GM21423 (cell line): ENCODE results near the gene OFD1.

Experiments
- ATAC-seq: cut with Tn5 transposase; IDR thresholded peaks from one replicate; pipeline ENCODE4 v1.9.1; 2021; ENCODE audit warnings: mild to moderate bottlenecking, moderate library complexity; ENCODE audit not compliant: unreplicated experiment

Gene OFD1

GRCh38 chrX:13791145-13791544 lies 56.6 kb downstream of the OFD1 start:
- ATAC-seq: no peak

GRCh38 chrX:13791559-13791958 lies 57.0 kb downstream of the OFD1 start:
- no peak for ATAC-seq

GRCh38 chrX:13793897-13794296 lies 59.3 kb downstream of the OFD1 start:
- no peak for ATAC-seq

GRCh38 chrX:13794417-13794816 lies 59.9 kb downstream of the OFD1 start:
- no peak for ATAC-seq

DNA sequence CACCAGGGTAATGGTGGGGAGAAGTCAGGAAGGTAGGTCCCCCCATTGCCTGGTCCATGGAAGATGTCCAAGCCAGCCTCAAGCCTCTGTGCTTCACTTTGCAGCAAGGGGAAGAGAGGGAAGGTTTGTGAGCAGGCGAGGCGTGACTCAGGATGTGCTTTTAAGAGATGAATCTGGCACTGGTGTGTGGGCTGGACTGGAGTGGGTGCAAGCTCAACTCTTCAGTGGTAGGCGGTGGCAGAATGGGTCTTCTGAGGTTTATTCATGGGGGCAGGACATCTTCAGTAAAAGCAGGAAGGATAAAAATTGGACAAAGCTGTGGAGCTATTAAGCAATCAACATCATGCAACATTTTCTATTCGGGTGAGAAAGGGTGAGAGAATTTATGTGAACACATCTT lies 63.0 kb downstream of the OFD1 start:
- ATAC-seq: no peak

GRCh38 chrX:13798184-13798583 lies 63.6 kb downstream of the OFD1 start:
- no peak for ATAC-seq

DNA sequence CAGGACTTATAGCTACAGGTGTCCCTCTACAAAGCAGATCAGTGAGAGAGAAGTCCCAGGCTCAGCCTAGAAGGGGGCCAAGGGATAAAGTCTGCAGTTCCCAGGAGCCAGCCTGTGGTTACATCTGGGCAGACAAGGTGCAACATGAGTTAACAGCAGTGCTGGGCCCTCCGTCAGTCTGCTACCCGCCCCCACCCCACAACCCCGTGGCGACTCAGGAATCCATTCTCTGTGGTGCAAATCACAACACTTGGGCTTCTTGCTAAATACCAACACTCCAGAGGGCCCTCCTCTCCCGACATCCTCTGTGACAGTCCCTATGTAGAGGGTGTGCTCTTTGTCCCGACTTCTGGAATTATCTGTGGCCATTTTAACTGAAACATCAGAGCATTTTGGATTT lies 68.6 kb downstream of the OFD1 start:
- ATAC-seq: no peak

DNA sequence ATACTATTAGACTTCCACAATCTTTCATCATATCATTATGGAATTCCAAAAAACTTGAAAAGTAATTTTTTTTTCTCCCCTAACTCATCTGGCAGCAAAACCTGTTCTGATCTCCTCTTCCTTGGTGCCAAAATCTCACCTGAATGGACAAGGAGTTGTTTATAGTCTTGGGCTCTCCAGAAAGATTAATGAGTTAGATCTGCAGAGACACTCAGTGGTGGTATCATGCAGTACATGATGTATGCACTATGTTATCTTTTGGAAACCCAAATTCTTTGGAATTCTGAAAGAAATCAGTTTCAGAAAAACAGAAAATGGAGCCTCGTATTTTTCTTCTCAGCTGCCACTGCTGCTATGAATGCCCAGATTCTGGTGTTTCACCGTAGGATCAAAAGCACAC lies 70.7 kb downstream of the OFD1 start:
- ATAC-seq: no peak

DNA sequence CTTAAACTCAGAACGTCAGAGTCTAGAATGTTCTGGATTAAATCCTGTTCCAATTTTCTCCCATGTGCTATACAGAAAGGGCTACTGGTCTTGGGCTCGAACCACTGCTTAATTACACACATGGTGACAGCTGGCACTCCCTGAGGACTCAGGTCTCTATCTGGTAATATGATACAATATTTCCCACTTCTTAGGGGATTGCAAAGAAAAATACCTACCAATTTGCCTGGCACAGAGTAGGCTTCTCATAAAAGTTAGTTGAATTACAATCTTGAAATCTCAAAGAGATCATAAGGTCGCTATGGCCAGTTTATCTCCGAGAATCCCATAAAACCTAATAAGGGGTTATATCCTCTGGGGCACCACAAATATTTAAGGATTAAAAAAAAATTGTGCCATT lies 73.7 kb downstream of the OFD1 start:
- ATAC-seq: no peak

DNA sequence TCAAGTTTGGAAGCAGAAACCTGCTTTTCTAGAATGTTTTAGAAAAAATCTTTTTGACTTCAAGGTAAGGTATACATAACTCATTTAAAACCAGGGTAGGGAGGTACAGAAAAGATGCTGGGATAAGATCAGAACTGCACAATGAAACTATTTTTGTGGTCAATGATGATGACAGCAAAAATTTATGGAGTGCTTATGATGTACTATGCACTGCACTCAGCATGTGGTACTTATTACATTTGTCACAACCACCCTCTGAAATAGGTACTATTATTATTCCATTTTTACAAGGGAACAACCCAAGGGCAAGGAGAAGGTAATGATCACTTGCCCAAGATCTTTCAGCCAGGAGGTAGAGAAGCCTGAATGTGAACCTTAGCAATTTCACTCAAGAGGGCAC lies 74.3 kb downstream of the OFD1 start:
- ATAC-seq: no peak

GRCh38 chrX:13815664-13816063 lies 81.1 kb downstream of the OFD1 start:
- no peak for ATAC-seq

DNA sequence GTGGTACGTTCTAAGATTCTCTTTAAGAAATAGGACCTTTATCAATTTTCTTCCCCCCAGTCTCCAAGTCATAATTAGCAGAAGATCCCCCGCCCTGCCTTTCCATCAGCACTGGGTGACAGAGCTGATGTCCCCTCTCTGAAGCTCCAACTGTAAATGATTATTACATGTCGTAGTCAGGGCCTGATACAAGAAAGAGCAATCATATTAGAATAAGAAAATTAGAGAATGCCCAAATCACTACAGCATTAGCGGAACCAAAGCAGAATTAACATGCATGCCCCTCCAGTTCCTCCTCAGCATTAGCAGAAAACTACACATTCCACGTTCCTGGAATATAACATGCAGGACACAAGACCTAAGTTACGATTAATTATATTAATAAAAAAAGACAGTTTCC lies 81.6 kb downstream of the OFD1 start:
- ATAC-seq: no peak

DNA sequence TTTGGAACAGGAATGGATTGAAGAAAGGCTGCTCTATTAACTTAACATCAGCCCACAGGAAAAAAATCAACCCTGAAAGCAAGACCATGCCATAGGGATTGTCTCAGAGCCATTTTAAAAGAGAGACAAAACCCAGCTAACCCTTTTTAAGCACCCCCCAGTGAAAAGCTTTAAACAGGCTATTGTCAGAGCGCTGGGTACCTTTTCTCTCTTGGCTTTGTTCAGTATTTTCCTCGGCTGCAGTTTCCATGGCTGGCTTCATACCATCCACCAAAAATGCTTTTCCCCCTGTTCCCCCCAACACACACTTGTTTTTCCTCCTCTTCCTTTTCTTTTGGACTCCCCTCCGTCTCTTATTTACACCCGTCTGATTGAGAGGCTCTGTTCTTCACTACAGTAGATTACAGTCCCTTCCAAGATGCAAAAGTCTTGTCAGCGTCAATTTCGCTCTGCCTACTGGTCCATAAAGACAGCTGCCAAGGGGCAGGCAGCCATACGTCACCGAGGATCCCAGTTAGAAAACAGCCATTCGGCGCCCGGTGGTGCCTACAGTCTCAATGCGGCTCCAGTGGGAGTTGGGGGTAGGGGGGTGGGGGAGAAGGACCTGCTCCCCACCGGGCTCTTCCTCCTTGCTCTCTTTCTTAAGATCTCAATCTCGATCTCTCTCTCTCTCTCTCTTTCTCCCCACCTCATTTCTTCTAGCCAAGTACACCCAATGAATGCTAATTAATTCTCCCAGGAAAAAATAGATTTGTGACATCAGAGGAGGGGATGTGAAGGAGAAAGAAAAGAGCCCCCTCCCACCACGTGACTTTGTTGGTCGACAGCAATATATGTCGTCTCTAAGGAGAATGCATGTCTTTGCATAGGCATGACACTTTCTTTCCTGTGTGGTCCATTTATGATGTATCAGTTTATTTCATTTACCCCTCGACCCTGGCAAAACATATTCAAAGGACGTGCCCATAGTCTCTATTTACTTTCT lies 82.4 kb downstream of the OFD1 start, which contains the start of gene GPM6B:
GPM6B (minus strand) TSS at position 451 of the 985 bp plus-strand sequence; CDS start at position 262, 189 bp downstream.
- ATAC-seq: no peak
